DMS53 (cell line): Measurements from ENCODE around the gene OR9Q2.
"Not testable (repeated sequence)": the region's sequence is repeated elsewhere in the genome, so short reads cannot be mapped to it uniquely, and the experiment has no call there.

Experiments
- DNase-seq: peaks from one replicate; lab custom pipeline; 2025; lab: John Stamatoyannopoulos, UW

The OR9Q2 gene

GRCh38 chr11:58188770-58189169 lies at the start of gene OR9Q2:
Gene OR9Q2, plus strand, starts transcription at chr11:58189070. Its CDS starts 1,421 bp downstream, at chr11:58190491.
- no peak for DNase-seq

DNA sequence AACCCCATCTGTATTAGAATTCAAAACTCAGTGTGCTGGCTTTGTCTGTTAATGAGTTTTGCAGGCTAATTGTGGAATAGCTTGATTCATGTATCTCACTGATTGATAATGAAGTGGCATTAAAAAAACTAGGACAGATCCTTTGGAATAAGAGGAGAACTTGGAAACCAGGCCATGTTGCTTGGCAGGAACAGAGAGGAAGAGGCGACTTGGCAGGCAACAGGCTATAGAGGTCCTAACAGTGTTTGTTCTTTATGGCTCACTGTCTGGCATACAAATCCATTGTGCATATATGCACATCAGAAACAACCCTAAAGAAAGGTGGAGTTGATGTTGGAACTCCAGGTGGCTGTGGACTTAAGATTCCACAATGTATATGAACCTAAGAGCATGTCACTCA lies 46.1 kb upstream of the OR9Q2 start:
- DNase-seq: no peak

DNA sequence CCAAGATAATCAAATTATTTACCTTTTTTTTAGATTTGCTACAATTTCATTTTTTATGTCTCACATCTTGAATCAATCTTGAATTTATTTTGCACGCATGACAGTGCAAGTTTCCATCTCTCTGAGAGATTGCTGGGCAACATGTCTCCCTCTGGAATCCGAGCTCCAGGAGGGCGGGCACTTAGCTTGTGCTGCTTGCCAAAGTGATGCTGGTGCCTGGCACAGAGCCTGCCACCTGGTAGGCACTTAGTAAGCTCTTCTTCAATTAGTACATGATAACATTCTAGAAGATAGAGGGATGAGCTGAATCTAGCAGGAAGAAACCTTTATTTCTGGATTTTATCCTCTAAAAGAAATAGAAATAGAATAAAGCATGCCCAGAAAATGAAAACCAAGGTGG lies 36.1 kb upstream of the OR9Q2 start:
- no peak for DNase-seq

DNA sequence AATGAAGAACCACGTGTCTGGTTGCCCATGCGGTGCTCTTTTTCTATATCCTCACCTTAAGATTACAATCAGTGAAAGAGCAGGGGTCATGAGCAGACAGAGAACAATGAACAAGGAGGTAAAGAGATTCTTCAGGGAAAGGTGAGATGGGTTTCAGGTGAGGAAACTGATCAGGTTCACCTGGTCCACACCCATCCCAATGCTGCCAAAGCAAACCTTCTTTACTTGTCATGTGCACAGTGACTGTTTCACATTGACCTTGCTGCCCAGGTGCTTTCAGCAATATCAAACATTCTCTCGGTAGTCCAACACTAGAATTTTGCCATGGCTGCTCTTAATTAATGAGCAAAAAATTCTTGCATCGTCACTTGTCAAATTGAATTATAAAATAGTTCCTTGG lies 24.5 kb upstream of the OR9Q2 start:
- DNase-seq: no peak

GRCh38 chr11:58164990-58165389 lies 23.9 kb upstream of the OR9Q2 start:
- no peak for DNase-seq

- DNase-seq: no peak
Observed at GRCh38 chr11:58165504-58166106, 23.3 kb upstream of the OR9Q2 start.

GRCh38 chr11:58177409-58178054 lies 11.3 kb upstream of the OR9Q2 start:
- no peak for DNase-seq

DNA sequence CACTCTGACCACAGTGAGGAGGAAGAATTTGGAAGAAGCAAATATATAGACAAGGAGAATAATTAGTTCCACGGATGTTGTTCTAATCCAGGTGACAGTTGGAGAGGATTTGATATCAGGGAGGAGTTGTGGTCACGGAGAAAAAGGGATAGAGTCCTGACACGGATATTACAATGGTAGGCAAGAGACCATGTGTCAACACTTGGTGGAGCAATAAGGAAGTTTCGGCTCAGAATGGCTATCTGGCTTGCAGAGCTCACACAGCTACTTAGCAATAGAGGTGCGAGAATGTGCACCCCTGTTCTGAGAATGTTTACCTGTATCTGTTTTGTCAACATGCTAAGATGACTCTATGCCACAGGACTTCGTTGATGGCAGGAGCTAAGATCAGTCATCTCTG lies 10.4 kb upstream of the OR9Q2 start:
- no peak for DNase-seq

DNA sequence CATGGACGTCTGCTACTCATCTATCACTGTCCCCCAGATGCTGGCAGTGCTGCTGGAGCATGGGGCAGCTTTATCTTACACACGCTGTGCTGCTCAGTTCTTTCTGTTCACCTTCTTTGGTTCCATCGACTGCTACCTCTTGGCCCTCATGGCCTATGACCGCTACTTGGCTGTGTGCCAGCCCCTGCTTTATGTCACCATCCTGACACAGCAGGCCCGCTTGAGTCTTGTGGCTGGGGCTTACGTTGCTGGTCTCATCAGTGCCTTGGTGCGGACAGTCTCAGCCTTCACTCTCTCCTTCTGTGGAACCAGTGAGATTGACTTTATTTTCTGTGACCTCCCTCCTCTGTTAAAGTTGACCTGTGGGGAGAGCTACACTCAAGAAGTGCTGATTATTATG lies 9.2 kb upstream of the OR9Q2 start:
- no peak for DNase-seq

GRCh38 chr11:58186938-58187337 lies 1.9 kb upstream of the OR9Q2 start:
- DNase-seq: no peak

- DNase-seq: peak; percentile 0
Observed at GRCh38 chr11:58192229-58192628, 3.4 kb downstream of the OR9Q2 start.

DNA sequence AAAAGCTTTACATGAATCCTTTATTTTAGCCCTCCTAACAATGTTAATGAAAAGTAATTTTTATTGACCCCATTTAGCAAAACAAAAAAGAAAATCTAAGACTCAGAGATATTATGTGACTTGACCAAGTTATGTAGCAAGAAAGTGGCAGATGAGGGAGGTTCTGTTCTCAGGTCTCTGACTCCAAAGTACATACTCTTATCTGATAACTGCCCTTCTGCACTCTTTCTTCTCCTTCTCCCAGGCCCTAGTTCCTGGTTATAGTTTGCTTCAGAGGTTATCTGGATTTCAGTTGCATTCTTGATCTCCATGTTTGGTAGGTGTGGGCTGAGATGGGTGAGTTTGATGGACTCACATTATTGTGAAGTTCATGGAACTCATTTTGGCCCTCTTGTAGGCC lies 4.5 kb downstream of the OR9Q2 start:
- DNase-seq: no peak

DNA sequence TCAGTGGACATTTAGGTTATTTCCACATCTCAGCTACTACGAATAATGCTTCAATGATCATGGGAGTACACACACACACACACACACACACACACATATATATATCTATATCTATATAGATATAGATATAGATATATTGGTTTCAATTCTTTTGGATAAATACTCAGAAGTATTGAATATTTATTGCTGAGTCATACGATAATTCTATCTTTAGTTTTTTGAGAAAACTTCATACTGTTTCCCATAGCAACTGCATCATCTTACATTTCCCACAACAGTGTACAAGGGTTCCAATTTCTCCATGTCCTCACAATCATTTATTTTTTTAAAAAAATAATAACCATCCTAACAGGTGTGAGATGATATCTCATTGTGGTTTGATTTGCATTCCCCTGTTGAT lies 7.1 kb downstream of the OR9Q2 start:
- no peak for DNase-seq

- DNase-seq: peak; percentile 2
Observed at GRCh38 chr11:58199271-58199670, 10.4 kb downstream of the OR9Q2 start.

DNA sequence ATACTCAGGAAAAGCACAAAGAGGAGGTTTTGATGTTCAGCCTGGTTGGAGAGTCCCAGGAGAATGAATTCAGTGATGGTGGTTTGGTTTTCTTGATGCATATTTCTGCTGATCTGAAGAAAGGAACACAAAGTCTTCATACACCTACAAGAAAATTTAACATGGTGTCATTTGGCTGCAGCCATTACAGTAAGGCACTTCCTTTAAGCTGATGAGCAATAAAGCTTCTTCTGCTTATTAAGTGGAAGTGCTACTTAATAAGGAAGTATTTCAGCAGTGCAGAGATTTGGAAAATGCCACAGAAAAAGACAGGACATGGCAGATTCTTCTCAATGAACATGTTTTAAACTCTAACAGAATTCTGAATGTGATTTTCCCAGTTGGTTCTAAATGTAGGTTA lies 15.2 kb downstream of the OR9Q2 start, which contains the start of gene OR1S2:
Gene OR1S2, minus strand, starts transcription at position 101 of the 400 bp plus-strand sequence. Its CDS starts 0 bp downstream, at position 101.
- no peak for DNase-seq

DNA sequence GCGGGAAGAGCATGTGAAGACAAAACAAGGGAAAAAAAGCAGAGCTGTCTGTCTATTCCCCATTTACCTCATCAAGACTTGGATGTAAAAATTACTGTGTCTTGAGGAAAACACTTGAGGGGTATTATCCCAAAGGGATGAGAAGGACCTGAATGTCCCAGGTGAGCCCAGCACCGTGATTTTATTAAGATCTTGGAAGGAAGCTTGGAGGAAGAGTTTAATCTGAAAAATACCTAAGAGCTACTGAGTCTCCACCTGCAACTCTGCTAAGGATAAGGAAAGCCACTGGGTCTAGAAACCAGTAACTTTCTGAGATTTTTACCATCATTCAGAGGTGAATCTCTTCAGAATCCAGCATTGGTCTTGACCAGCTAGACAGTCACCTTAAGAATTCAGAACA lies 23.6 kb downstream of the OR9Q2 start, which contains the start of gene OR1S1:
Gene OR1S1, plus strand, starts transcription at position 301 of the 400 bp plus-strand sequence.
- not testable (repeated sequence) for DNase-seq

DNA sequence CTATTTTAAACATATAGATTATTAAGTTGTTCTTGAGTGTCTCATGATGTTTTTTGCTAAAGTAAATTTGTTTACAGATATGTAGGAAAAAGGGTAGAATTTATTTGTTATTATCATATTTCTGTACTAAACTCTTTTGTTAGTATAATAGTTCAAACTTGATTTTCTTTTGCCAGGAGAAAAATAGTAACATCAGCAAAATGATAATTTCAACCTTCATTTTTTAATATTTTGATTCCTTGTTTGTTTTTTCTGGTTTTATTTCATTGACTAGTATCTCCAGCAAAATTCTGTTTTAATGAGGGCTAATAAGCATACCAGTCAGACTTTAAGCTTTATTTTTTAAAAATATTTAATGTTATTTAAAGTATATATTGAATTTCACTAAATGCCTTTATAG lies 27.6 kb downstream of the OR9Q2 start:
- DNase-seq: no peak

DNA sequence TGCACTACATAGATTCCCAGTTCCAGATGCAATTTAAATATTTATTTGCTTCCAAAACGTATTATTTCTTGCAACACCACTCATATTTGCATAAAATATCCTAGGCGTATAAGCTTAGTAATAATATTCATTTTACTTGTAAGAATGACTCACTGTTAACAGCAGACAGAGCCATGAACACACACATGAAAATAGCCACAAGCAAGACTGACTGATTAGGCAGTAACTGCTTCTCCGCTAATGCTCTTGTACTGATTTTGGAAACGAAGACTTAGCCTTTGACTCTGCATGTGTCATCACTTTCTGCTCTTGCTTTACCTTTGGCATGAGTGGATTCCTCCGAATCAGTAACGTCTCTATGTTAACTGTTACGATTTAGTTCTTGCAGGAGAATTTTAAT lies 33.9 kb downstream of the OR9Q2 start:
- no peak for DNase-seq

- DNase-seq: no peak
Observed at GRCh38 chr11:58227956-58228615, 39.2 kb downstream of the OR9Q2 start.
